GM18502 (cell line): ENCODE measurements around the gene OGDHL.

Source experiments
- ATAC-seq: cut with Tn5 transposase; IDR thresholded peaks from one replicate; pipeline ENCODE4 v1.9.1; 2021; ENCODE audit warnings: mild to moderate bottlenecking; ENCODE audit not compliant: unreplicated experiment, poor library complexity

The OGDHL gene

DNA sequence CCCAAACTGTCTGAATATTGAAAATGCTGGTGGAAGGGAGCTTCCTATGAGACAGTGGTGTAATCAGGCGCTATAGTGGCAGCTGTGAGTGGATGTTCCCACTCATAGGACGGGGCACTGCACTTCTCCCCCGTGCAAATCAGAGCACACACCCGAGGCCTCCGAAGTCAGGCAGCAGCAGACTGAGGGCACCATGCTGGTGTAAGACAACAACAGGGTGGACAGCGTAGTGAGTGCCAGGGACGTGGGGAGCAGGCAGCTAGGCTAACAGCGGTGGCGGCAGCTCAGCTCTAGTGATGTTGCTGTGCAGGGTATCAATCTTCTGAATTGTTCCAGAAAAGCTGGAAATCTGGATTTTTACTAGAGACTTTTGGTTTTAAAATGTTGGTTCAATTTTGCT, 63.4 kb downstream of the OGDHL start:
- ATAC-seq, result no peak

DNA sequence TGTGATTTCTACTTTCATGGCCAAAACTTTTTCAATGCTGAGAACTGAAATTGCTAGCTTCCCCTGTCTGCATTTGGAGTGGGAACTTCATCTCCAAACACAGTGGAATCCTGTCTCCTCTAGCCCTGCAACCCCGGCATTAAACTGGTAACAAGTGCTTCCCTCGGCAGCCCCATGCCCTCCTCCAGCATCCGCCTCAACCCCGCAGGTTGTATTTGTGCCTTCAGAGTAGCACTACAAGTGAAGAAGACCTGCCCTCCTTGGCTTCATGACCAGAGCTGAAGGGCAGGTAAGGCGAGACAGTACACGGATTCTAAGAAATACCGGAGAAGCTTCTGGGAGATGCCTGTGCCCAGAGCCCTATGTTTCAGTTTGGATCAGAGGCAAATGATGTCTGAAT, 65.8 kb downstream of the OGDHL start:
- ATAC-seq, result no peak

DNA sequence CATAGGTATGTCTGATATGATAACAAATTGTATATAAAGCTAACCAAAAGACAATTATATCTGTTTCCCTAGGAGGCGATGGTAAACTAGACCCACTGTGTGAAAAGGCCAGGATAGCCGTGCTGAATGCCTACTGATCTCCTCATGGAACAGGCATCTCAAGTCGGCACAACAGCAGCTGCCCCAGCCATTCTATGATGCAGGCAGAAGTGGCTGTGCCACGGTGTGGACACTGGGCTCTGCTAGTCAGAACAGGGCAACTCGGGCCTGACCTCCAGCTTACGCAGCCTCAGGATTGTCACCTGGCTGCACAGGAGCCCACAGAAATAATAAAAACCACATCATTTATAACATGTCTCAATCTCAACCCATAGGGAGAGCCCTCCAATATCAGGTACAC, 67.7 kb downstream of the OGDHL start:
- ATAC-seq, result no peak

DNA sequence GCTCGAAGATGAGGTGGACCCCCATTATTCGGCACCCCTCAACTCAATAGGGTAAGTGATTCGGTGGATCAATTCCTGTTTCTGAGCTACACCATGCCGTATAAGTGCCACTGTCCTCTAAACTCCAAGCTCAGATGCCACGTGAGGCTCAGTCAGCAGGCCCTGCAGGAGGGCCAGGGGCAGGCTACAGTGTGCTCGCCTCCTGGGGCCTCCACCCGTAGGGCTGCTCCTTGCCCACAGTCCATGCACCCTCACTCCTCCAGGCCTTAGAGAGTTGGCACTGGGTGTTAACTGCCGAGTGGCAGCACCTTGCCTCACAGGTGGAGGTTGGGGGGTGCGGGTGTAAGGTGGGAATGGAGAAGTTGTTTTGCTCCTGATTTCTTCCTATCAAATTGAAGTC, 70.5 kb downstream of the OGDHL start:
- ATAC-seq, result no peak

DNA sequence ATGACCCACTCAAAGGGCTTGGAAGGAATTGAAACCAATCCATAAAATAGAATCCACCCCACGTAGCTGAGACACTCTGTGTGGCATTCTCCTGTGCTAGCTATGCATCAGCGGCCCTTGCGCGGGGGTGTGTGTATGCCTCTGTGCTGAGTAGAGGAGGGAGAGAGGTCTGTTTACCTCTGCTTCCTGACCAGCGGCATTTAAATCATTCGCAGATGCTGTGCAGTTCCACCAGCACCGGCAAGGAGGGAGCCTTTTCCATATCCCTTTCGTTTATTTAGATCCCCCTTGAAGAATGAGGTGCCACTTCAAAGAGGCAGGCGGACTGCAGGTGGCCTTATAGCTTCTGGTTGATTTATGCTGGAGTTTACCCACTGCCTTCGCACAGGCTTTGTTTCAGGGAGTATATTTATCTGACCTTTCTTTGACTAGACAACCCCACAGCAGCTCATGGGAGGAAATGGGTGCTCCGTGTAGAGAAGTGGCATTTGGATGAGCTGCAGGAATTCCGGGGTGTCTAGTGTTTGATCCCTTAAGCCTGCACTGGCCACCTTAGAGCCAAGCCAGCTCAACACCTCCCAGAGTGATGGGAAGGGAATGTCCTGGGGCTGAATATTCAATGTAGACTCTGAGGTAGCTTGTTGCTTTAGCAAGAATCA, 71.3 kb downstream of the OGDHL start:
- ATAC-seq, result no peak

DNA sequence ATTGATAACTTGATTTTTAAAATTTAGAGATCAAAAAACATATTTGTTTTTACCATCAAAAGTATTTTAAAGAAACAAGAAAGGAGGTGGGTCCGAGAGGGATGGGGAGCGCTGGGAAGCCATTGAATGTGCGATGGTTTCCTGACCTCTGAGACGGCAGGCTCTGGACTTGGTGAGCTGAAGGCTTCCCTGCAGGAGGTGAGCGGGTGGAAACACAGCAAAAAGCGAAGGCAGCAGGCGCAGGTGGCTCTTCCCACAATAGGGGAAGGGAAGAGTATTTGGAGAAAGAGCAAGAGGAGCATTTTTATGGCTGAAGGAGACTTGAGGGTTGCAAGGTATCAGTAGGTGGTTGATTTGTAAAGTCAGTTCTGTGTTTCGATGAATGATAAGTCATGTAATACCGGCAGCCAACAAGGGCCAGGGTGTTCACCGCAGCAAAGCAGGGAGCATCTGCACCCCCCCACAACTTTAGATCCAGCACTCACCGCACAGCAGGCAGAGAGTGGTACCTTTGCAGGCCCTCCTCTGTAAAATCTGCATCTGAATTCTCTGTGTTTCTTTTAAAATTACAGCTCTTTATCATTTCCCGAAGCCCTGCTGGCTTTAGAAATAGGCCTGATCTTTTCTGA, 72.1 kb downstream of the OGDHL start:
- no peak for ATAC-seq

DNA sequence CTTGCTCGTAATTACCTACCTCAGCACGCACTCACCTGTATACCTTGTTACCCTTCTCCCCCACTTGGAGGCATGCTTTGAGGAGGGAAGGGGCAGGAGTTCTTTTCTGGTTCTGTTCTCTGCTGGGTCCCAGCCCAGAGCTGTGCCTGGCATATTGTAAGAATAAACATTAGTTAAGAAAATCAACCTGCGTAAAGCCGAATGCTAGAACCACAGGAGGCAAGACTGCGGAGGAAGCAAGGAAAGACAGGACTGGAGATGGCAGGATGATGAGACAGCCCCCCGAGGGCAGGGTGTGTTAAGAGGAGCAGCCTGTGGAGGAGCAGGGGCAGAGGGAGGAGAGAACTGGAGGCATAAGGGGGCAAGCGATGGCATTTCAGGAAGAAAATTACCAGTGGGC, 73.2 kb downstream of the OGDHL start:
- ATAC-seq, result no peak

DNA sequence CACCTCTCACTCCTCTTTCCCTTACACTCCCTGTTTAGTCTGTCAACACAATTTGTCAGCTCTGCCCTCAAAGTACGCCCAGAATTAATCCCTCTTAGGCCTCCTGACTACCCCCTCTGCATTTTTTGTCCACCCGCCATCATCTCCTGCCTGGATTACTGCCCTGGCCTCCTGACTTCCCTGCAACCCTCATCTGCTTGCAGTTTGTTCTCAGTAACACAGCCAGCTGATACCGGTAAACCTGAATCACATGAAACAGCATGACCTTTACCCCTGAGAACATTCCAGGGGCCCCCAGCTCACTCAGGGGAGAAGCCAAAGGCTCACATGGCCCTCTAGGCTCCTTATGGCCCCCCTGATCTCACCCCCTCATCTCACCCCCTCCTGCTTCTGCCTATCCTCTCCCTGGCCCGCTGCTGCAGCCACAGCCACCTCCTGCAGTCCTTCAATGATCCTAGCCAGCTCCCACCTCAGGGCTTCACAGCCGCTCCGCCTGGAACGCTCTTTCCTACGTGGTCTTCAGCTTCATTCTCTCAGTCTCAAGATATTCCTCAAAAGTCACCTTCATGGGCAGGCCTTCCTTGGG, 73.8 kb downstream of the OGDHL start:
- ATAC-seq, result no peak

DNA sequence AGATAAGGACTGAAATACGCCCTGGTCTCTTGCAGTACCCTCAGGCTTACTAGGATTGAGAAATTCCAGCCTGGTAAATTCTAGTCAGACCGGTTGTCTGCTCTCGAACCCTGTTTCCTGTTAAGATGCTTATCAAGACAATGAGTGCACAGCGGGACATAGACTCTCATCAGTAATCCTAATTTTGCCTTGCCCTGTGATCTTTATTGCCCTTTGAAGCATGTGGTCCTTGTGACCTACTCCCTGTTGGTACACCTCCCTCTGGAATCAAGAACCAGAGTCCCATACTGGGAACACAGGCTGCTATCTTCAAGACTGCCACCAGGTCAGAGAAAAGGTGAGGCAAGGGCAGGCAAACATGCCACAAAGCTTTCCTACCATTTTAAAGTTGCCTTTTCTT, 75.5 kb downstream of the OGDHL start:
- ATAC-seq, result no peak
